ENCODE measurements around the gene TLE3. TPM values are rescaled to one million over a fixed set of nuclear protein-coding genes. Genes with fewer than 3 reads are reported as not detected.

Gene TLE3
- polyA plus RNA-seq, 1 donor = 32.5 TPM

GRCh38 chr15:70061696-70062270 is 35.9 kb downstream of the TLE3 start:
- no peak for DNase-seq

- DNase-seq = no peak
These were observed 36.8 kb downstream of the TLE3 start for GRCh38 chr15:70060993-70061305.

- DNase-seq = no peak
These were observed 37.3 kb downstream of the TLE3 start for GRCh38 chr15:70060214-70060992.

GRCh38 chr15:70059476-70060213 is 38.1 kb downstream of the TLE3 start:
- no peak for DNase-seq

GRCh38 chr15:70058642-70059360 is 38.9 kb downstream of the TLE3 start:
- DNase-seq = no peak

GRCh38 chr15:70057931-70058641 is 39.6 kb downstream of the TLE3 start:
- no peak for DNase-seq

GRCh38 chr15:70056091-70056680 is 41.5 kb downstream of the TLE3 start:
- no peak for DNase-seq

GRCh38 chr15:70055601-70056051 is 42.1 kb downstream of the TLE3 start:
- no peak for DNase-seq

- no peak for DNase-seq
These were observed 42.8 kb downstream of the TLE3 start for GRCh38 chr15:70054884-70055387.

GRCh38 chr15:70054366-70054765 is 43.4 kb downstream of the TLE3 start:
- no peak for DNase-seq

- no peak for DNase-seq
These were observed 43.9 kb downstream of the TLE3 start for GRCh38 chr15:70053716-70054229.

GRCh38 chr15:70053001-70053715 is 44.6 kb downstream of the TLE3 start:
- DNase-seq = no peak

- DNase-seq = no peak
These were observed 45.6 kb downstream of the TLE3 start for GRCh38 chr15:70051948-70052633.

- no peak for DNase-seq
These were observed 46.7 kb downstream of the TLE3 start for GRCh38 chr15:70050970-70051369.

GRCh38 chr15:70050441-70050840 is 47.3 kb downstream of the TLE3 start:
- no peak for DNase-seq

- no peak for DNase-seq
These were observed 47.9 kb downstream of the TLE3 start for GRCh38 chr15:70049701-70050301.

GRCh38 chr15:70048578-70049514 is 48.9 kb downstream of the TLE3 start:
- no peak for DNase-seq

GRCh38 chr15:70048198-70048565 is 49.5 kb downstream of the TLE3 start:
- DNase-seq = no peak
